B cell (primary cell): ENCODE data around the gene POLDIP3. TPM values are rescaled to one million over a fixed set of nuclear protein-coding genes. Genes with fewer than 3 reads are reported as not detected.
"Not testable (repeated sequence)": the region's sequence is repeated elsewhere in the genome, so short reads cannot be mapped to it uniquely, and the experiment has no call there.

Source experiments
- ATAC-seq: fragments of 200-7000 bp; cut with Tn5 transposase; one replicate; pipeline ENCODE4 v1.10.0; 2021; ENCODE audit warnings: low read depth, mild to moderate bottlenecking, moderate number of reproducible peaks, moderate library complexity
- CTCF ChIA-PET: fragments of 350-600 bp; sonication (Branson Sonifier 250); formaldehyde crosslinking; loops from one replicate; lab custom pipeline; 2021; ENCODE audit warnings: antibody characterized with exemption, inconsistent platforms; lab: Charles Lee
- POLR2A ChIA-PET: fragments of 350-600 bp; sonication (Branson Sonifier 250); formaldehyde crosslinking; loops from one replicate; lab custom pipeline; 2021; ENCODE audit warnings: antibody characterized with exemption; lab: Charles Lee
- DNase-seq: peaks from one replicate; pipeline ENCODE4 v3.0.0; 2013
- H2AFZ ChIP-seq: 2 replicates; pipeline ENCODE4 v1.6.1; 2012; ENCODE audit warnings: mild to moderate bottlenecking, low read depth, low read length; ENCODE audit not compliant: insufficient read depth, poor library complexity, severe bottlenecking
- H3K27ac ChIP-seq, 2 donors: 1 replicate in 1 of 2; 2 replicates in 1 of 2; pipeline ENCODE4 v1.5.1; 2012 to 2013; ENCODE audit warnings: low read length in 2 of 2, mild to moderate bottlenecking in 2 of 2, moderate library complexity in 1 of 2
- H3K27me3 ChIP-seq, 4 experiments: fragments of 200-600 bp in 1 of 4; sonication (generic) in 1 of 4; replicated peaks in 1 of 4; 1 replicate in 2 of 4; 2 replicates in 2 of 4; pipeline versions ENCODE4 v1.6.1 to v1.7.0; 2013 to 2016; ENCODE audit warnings: low read length in 3 of 4, mild to moderate bottlenecking in 2 of 4, mixed read lengths in 1 of 4, moderate library complexity in 1 of 4; ENCODE audit not compliant: insufficient read depth in 4 of 4, control insufficient read depth in 3 of 4; ENCODE audit errors: control extremely low read depth in 1 of 4
- H3K36me3 ChIP-seq, 2 experiments: replicated peaks in 1 of 2; 1 replicate in 1 of 2; 2 replicates in 1 of 2; pipeline versions ENCODE4 v1.6.1 to v1.7.1; 2013; ENCODE audit warnings: low read length in 1 of 2; ENCODE audit not compliant: insufficient read depth in 2 of 2, control insufficient read depth in 1 of 2; ENCODE audit errors: control extremely low read depth in 1 of 2, extremely low read depth in 1 of 2
- H3K4me1 ChIP-seq, 2 donors: fragments of 200-600 bp in 1 of 2; sonication (generic) in 1 of 2; 1 replicate in 1 of 2; 2 replicates in 1 of 2; pipeline versions ENCODE4 v1.5.1 to v1.6.1; 2013 to 2017; ENCODE audit warnings: low read length in 2 of 2; ENCODE audit not compliant: control insufficient read depth in 2 of 2, insufficient read depth in 2 of 2
- H3K4me2 ChIP-seq: replicated peaks from 2 replicates; pipeline ENCODE3; 2012; ENCODE audit warnings: mild to moderate bottlenecking, low read depth, low read length; ENCODE audit not compliant: poor library complexity, severe bottlenecking
- H3K4me3 ChIP-seq, 5 experiments: fragments of 200-600 bp in 1 of 5; sonication (generic) in 1 of 5; 1 replicate in 3 of 5; 2 replicates in 2 of 5; pipeline versions ENCODE4 v1.5.1 to v1.7.0; 2011 to 2016; ENCODE audit warnings: low read length in 4 of 5, mild to moderate bottlenecking in 4 of 5, low read depth in 2 of 5, control low read depth in 1 of 5, moderate library complexity in 1 of 5; ENCODE audit not compliant: insufficient read depth in 1 of 5; ENCODE audit errors: control extremely low read depth in 1 of 5, extremely low read depth in 1 of 5
- H3K79me2 ChIP-seq: fragments of 200-600 bp; sonication (generic); one replicate; pipeline ENCODE4 v1.6.0; 2016; ENCODE audit warnings: low read length; ENCODE audit not compliant: control insufficient read depth, insufficient read depth
- H3K9ac ChIP-seq: fragments of 200-600 bp; sonication (generic); 2 replicates; pipeline ENCODE4 v1.6.1; 2017; ENCODE audit warnings: mild to moderate bottlenecking, low read length, moderate library complexity
- H3K9me3 ChIP-seq, 3 donors: one replicate each; pipeline versions ENCODE4 v1.6.1 to v1.7.1; 2013; ENCODE audit warnings: low read length in 2 of 3; ENCODE audit not compliant: control insufficient read depth in 2 of 3, insufficient read depth in 1 of 3; ENCODE audit errors: control extremely low read depth in 1 of 3
- H4K20me1 ChIP-seq: 2 replicates; pipeline ENCODE4 v1.6.0; 2012; ENCODE audit warnings: mild to moderate bottlenecking, low read length; ENCODE audit not compliant: insufficient read depth, control insufficient read depth, poor library complexity, severe bottlenecking
- H3K27ac Mint-ChIP-seq: one replicate; pipeline ENCODE4 v1.8.0; 2021; ENCODE audit warnings: mixed read lengths
- H3K27me3 Mint-ChIP-seq: one replicate; pipeline ENCODE4 v1.8.0; 2021; ENCODE audit warnings: mixed read lengths
- H3K4me1 Mint-ChIP-seq: one replicate; pipeline ENCODE4 v1.8.0; 2021; ENCODE audit warnings: mixed read lengths
- H3K4me3 Mint-ChIP-seq: one replicate; pipeline ENCODE4 v1.8.0; 2021; ENCODE audit warnings: mixed read lengths
- H3K9me3 Mint-ChIP-seq: one replicate; pipeline ENCODE4 v1.8.0; 2022; ENCODE audit warnings: mixed read lengths; ENCODE audit not compliant: insufficient read depth
- EZH2 ChIP-seq: IDR thresholded peaks from 2 replicates; pipeline ENCODE4 v1.6.1; 2012; ENCODE audit warnings: borderline replicate concordance, low read depth, mild to moderate bottlenecking, moderate library complexity, low read length; ENCODE audit not compliant: insufficient read depth, poor library complexity, severe bottlenecking
- WGBS: methylation state at CpG from one replicate; pipeline ENCODE4 v1.1.5; 2013; ENCODE audit warnings: missing lambda C conversion rate; ENCODE audit not compliant: insufficient coverage; 5-methylcytosine and 5-hydroxymethylcytosine counted together
- intact Hi-C: fragments of 100-400 bp; cut with micrococcal nuclease; formaldehyde crosslinking; loops from one replicate; pipeline ENCODE4 v1.10.0; 2022
- polyA plus RNA-seq: library from polyadenylated mRNA; depleted of rRNA; stranded (reverse); fragments of >200 nt; gene quantifications from 2 replicates; pipeline ENCODE4 v1.2.3, GENCODE V29; 2012
- total RNA-seq, 2 donors: library from RNA; stranded (reverse); fragments of 120-200 nt in 1 of 2; gene quantifications; 1 replicate in 1 of 2; 2 replicates in 1 of 2; pipeline versions ENCODE4 v1.2.3 to v1.2.4, GENCODE V29; 2013 to 2022
- TF ChIP-seq, protein P1 (sequence below): fragments of 200-600 bp; IDR thresholded peaks from one replicate; pipeline ENCODE4 v1.8.0; 2022; ENCODE audit warnings: antibody characterized with exemption, mild to moderate bottlenecking

The POLDIP3 gene
- total and polyA plus RNA-seq, 2 donors (not counting 1 experiment from before 2014, with no cell fraction given), result 44.9 to 86.5 TPM

GRCh38 chr22:42577623-42578240, 37.0 kb downstream of the POLDIP3 start:
- H3K27me3 ChIP-seq, result no peaks in the 10 kb centered on the region
- peaks cover 4 to 11% of the 10 kb centered on the region in 2 donors for H3K4me1 ChIP-seq
- H3K36me3 ChIP-seq, result peaks cover 0 to 23% of the 10 kb centered on the region in 2 experiments

GRCh38 chr22:42577141-42577540, 37.5 kb downstream of the POLDIP3 start:
- intact Hi-C loops, H3K27ac ChIP-seq, H3K4me3 ChIP-seq, H3K27me3 ChIP-seq, H3K4me1 ChIP-seq, H2AFZ ChIP-seq, H3K4me2 ChIP-seq, H3K9ac ChIP-seq, H4K20me1 ChIP-seq, ATAC-seq, DNase-seq, H3K9me3 ChIP-seq, CTCF ChIA-PET, H3K79me2 ChIP-seq, H3K27ac Mint-ChIP-seq, H3K4me1 Mint-ChIP-seq, H3K27me3 Mint-ChIP-seq, H3K4me3 Mint-ChIP-seq, POLR2A ChIA-PET, H3K9me3 Mint-ChIP-seq: not testable (repeated sequence)
- H3K36me3 ChIP-seq, result peaks cover 0 to 23% of the 10 kb centered on the region in 2 experiments
- 100% methylated on average over 8 of the region's 9 CpGs for WGBS

More at GRCh38 chr22:42577623-42578240, 37.0 kb downstream of the POLDIP3 start:
- Histone ChIP-seq H3K9ac (no peak overlapping the region), H3K27ac (no peak overlapping the region), H3K4me2 (no peak overlapping the region), H3K9me3 (no peaks in the 10 kb centered on the region), H3K4me3 (no peak overlapping the region), H3K79me2 (peaks cover 3% of the 10 kb centered on the region), H2AFZ (no peak overlapping the region), H4K20me1 (no peaks in the 10 kb centered on the region)
- 91% methylated on average over 12 of the region's 15 CpGs for WGBS
- Mint-ChIP-seq H3K4me3 (no peak overlapping the region), H3K9me3 (no peaks in the 10 kb centered on the region), H3K27ac (no peak overlapping the region), H3K27me3 (no peaks in the 10 kb centered on the region), H3K4me1 (peaks cover 12% of the 10 kb centered on the region)
- CTCF ChIA-PET, result no interaction called here
- TF ChIP-seq EZH2, result no peak
- TF ChIP-seq, protein P1, sequence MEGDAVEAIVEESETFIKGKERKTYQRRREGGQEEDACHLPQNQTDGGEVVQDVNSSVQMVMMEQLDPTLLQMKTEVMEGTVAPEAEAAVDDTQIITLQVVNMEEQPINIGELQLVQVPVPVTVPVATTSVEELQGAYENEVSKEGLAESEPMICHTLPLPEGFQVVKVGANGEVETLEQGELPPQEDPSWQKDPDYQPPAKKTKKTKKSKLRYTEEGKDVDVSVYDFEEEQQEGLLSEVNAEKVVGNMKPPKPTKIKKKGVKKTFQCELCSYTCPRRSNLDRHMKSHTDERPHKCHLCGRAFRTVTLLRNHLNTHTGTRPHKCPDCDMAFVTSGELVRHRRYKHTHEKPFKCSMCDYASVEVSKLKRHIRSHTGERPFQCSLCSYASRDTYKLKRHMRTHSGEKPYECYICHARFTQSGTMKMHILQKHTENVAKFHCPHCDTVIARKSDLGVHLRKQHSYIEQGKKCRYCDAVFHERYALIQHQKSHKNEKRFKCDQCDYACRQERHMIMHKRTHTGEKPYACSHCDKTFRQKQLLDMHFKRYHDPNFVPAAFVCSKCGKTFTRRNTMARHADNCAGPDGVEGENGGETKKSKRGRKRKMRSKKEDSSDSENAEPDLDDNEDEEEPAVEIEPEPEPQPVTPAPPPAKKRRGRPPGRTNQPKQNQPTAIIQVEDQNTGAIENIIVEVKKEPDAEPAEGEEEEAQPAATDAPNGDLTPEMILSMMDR, result no peak
- DNase-seq (no peak), ATAC-seq (no peak)
- POLR2A ChIA-PET, result no interaction called here
- intact Hi-C loops, result no loop called here

DNA sequence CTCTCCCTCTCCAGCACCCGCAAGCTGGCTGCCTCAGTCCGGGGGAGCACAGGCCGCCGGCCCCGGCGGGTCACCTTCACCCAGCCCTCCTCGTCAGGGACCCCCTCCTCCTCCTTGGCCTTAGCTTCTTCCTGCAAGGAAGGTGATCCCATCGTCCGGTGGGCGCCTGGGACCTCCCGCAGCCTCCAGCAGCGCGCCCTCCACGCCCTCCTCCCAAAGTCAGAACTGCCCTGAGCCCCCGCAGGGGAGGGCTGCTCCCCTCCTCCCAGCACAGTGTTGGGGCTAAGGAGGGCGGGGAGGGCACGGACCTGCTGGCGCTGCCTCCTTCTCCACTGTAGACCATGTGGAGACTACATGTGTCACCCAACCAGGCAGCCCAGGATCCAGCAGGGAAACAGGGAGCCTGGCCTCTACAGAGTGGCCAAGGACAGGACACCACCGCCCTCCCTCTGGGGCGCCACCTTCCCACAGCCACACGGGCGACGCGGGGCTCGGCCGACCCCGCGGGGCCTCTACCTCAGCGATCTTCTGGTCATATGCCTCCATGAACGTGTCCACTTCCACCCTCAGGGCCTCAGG, 38.6 kb downstream of the POLDIP3 start:
- H3K27me3 ChIP-seq, H3K27ac ChIP-seq, H4K20me1 ChIP-seq, H3K4me1 ChIP-seq, H3K9ac ChIP-seq, CTCF ChIA-PET, H2AFZ ChIP-seq, H3K27ac Mint-ChIP-seq, H3K4me3 Mint-ChIP-seq, H3K9me3 Mint-ChIP-seq, POLR2A ChIA-PET, H3K4me1 Mint-ChIP-seq, DNase-seq, ATAC-seq, H3K4me2 ChIP-seq, H3K9me3 ChIP-seq, H3K79me2 ChIP-seq, H3K4me3 ChIP-seq, H3K27me3 Mint-ChIP-seq, intact Hi-C loops: not testable (repeated sequence)
- H3K36me3 ChIP-seq, result peaks cover 0 to 26% of the 10 kb centered on the region in 2 experiments
- 90% methylated on average over 15 of the region's 30 CpGs for WGBS
